ENCODE results near the gene FAM240A. TPM values are rescaled to one million over a fixed set of nuclear protein-coding genes. Genes with fewer than 3 reads are reported as not detected.
A peak's percentile ranks its signal among the peaks of the same experiment; 100 is the strongest.

FAM240A gene
- total RNA-seq, 1 experiment from 2014 or later: not detected

DNA sequence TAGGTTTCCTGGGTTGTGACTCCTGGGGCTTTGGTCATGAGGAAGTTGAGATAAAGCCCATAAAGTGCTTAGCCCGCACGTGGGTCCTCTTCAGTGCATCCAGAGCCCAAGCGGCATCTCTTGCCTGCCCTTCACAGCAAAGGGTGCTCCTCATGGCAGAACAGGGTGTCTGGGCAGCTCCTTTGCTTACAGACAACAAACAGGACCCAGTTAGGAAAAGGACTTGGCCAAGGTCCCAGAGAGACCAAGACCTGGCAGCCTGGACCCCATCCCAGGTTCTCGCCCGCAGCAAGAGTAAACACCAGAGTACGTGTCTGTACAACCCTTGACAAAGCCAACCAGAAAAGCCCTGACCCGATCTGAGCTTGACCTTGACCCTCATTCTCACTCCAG, 54.1 kb downstream of the FAM240A start:
- Histone ChIP-seq H3K79me2 (ENCODE audit: low read depth) (no peaks in the 10 kb centered on the region), H3F3A (ENCODE audit: insufficient read depth, low read depth) (no peaks in the 10 kb centered on the region), H3K27me3 (ENCODE audit: insufficient read depth, low read depth) (no peaks in the 10 kb centered on the region), H3K36me3 (ENCODE audit: low read depth) (no peaks in the 10 kb centered on the region), H3K4me3 (no peak overlapping the region), H3K27ac (no peak overlapping the region), H3K4me1 (replicated peaks; ENCODE audit: insufficient read depth) (peaks cover 3% of the 10 kb centered on the region), H2AFZ (no peak overlapping the region), H3K4me2 (no peak overlapping the region), H4K20me1 (ENCODE audit: insufficient read depth) (no peaks in the 10 kb centered on the region), H3K9me3 (ENCODE audit: insufficient read depth, low read depth) (no peaks in the 10 kb centered on the region), H3K9me2 (ENCODE audit: insufficient read depth) (no peaks in the 10 kb centered on the region)
- intact Hi-C loops (cut with micrococcal nuclease; ENCODE audit: unreplicated experiment): no loop called here
- TSS peak; percentile 24 for BruUV-seq (replicated peaks)
- no peak for DNase-seq
- ChIA-PET POLR2A (ENCODE audit: unreplicated experiment) (interaction anchor here (0.8 kb wide), 1 partner anchor 1304 kb away, joined by 3 read pairs; no protein-coding TSS in a partner anchor), CTCF (no interaction called here)
- TF ChIP-seq, protein P1, sequence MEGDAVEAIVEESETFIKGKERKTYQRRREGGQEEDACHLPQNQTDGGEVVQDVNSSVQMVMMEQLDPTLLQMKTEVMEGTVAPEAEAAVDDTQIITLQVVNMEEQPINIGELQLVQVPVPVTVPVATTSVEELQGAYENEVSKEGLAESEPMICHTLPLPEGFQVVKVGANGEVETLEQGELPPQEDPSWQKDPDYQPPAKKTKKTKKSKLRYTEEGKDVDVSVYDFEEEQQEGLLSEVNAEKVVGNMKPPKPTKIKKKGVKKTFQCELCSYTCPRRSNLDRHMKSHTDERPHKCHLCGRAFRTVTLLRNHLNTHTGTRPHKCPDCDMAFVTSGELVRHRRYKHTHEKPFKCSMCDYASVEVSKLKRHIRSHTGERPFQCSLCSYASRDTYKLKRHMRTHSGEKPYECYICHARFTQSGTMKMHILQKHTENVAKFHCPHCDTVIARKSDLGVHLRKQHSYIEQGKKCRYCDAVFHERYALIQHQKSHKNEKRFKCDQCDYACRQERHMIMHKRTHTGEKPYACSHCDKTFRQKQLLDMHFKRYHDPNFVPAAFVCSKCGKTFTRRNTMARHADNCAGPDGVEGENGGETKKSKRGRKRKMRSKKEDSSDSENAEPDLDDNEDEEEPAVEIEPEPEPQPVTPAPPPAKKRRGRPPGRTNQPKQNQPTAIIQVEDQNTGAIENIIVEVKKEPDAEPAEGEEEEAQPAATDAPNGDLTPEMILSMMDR (conservative IDR thresholded peaks at IDR 0.05): no peak
- no peak for TF ChIP-seq EZH2 (IDR thresholded peaks at IDR 0.05; ENCODE audit: low read depth)

DNA sequence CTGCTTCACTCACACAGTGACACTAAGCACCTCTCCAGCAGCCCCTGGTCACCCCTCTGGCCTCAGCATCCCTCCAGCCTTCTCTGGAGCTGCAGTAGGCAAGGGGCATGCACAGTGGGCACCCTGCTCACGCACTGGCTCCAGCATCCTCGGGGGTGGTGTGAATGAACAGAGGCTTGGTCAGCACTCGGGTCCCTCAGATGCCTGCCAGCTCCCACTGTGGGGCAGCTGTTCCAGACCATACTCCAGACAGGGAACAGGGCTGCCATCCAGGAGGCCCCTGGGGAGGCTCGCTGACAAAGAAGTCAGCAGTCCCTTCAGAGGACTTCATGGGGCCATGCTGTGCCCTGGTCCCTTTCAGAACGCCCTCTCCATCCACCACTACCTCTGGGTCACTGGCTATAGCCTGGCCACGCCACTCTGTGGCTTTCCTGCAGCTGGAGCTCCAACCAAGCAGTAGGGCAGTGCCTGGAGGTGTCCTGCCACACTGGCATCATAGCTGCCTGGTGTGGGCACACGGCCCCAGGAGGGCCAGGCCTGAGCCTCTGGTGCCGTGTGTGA, 54.8 kb downstream of the FAM240A start:
- Histone ChIP-seq H3K27ac (no peak overlapping the region), H3K9me3 (ENCODE audit: insufficient read depth, low read depth) (no peaks in the 10 kb centered on the region), H4K20me1 (ENCODE audit: insufficient read depth) (no peaks in the 10 kb centered on the region), H3K27me3 (ENCODE audit: insufficient read depth, low read depth) (no peaks in the 10 kb centered on the region), H3K4me2 (no peak overlapping the region), H3K36me3 (ENCODE audit: low read depth) (no peaks in the 10 kb centered on the region), H3K4me1 (replicated peaks; ENCODE audit: insufficient read depth) (no peaks in the 10 kb centered on the region), H3K79me2 (ENCODE audit: low read depth) (no peaks in the 10 kb centered on the region), H2AFZ (no peak overlapping the region), H3F3A (ENCODE audit: insufficient read depth, low read depth) (no peaks in the 10 kb centered on the region), H3K4me3 (no peak overlapping the region), H3K9me2 (ENCODE audit: insufficient read depth) (no peaks in the 10 kb centered on the region)
- CTCF ChIA-PET: no interaction called here
- BruUV-seq (replicated peaks): no TSS peak
- intact Hi-C loops (cut with micrococcal nuclease; ENCODE audit: unreplicated experiment): no loop called here
- POLR2A ChIA-PET (ENCODE audit: unreplicated experiment): interaction anchor here (0.5 kb wide), 1 partner anchor 24 kb away, joined by 4 read pairs; no protein-coding TSS in a partner anchor
- no peak for TF ChIP-seq EZH2 (IDR thresholded peaks at IDR 0.05; ENCODE audit: low read depth)
- TF ChIP-seq, protein P1 (conservative IDR thresholded peaks at IDR 0.05): no peak
- no peak for DNase-seq

DNA sequence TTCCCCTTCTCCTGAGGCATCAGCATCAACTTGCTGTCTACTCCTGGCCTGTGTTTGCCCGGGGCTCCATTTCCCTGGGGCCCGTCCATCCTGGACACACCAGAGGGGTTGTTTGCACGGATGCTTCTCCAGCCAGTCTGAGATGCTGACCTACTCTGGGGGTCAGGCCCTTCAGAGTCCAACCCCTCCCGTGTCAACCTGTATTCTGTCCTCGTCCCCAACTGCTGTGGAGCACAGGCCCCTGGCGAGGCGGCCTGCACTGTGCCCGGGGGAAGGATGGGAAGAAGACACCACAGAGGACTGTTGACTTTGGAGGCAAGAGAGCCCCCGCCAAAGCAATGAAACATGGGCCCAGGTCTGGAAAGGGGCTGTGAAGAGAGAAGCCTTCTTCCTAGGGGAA, 55.3 kb downstream of the FAM240A start:
- H3K9me2 ChIP-seq (ENCODE audit: insufficient read depth): no peaks in the 10 kb centered on the region
- intact Hi-C loops (cut with micrococcal nuclease; ENCODE audit: unreplicated experiment): no loop called here
- no peak overlapping the region for H3K4me3 ChIP-seq
- no TSS peak for BruUV-seq (replicated peaks)
- H3K36me3 ChIP-seq (ENCODE audit: low read depth): no peaks in the 10 kb centered on the region
- H3K27me3 ChIP-seq (ENCODE audit: insufficient read depth, low read depth): no peaks in the 10 kb centered on the region
- POLR2A ChIA-PET (ENCODE audit: unreplicated experiment): interaction anchor here (0.5 kb wide), 1 partner anchor 24 kb away, joined by 4 read pairs; no protein-coding TSS in a partner anchor
- H3F3A ChIP-seq (ENCODE audit: insufficient read depth, low read depth): no peaks in the 10 kb centered on the region
- no peaks in the 10 kb centered on the region for H3K79me2 ChIP-seq (ENCODE audit: low read depth)
- no peaks in the 10 kb centered on the region for H3K9me3 ChIP-seq (ENCODE audit: insufficient read depth, low read depth)
- CTCF ChIA-PET: no interaction called here
- no peaks in the 10 kb centered on the region for H4K20me1 ChIP-seq (ENCODE audit: insufficient read depth)
- H3K27ac ChIP-seq: no peak overlapping the region
- no peaks in the 10 kb centered on the region for H3K4me1 ChIP-seq (replicated peaks; ENCODE audit: insufficient read depth)
- no peak overlapping the region for H3K4me2 ChIP-seq
- TF ChIP-seq, protein P1 (conservative IDR thresholded peaks at IDR 0.05): no peak
- TF ChIP-seq EZH2 (IDR thresholded peaks at IDR 0.05; ENCODE audit: low read depth): no peak
- no peak overlapping the region for H2AFZ ChIP-seq
- no peak for DNase-seq
